NCI-H2107 treated with DMSO at 0.1 percent for 48 hours (cell line): ENCODE measurements around the gene MTMR1.

Source experiments
- DNase-seq: peaks from one replicate; lab custom pipeline; 2025; ENCODE audit not compliant: unreplicated experiment; lab: John Stamatoyannopoulos, UW

MTMR1 gene

GRCh38 chrX:150696331-150696730 is 3.1 kb downstream of the MTMR1 start:
- DNase-seq, result no peak

- DNase-seq, result no peak
These were observed 3.7 kb downstream of the MTMR1 start for GRCh38 chrX:150696866-150697265.

- DNase-seq, result no peak
These were observed 4.4 kb downstream of the MTMR1 start for GRCh38 chrX:150697641-150698040.

DNA sequence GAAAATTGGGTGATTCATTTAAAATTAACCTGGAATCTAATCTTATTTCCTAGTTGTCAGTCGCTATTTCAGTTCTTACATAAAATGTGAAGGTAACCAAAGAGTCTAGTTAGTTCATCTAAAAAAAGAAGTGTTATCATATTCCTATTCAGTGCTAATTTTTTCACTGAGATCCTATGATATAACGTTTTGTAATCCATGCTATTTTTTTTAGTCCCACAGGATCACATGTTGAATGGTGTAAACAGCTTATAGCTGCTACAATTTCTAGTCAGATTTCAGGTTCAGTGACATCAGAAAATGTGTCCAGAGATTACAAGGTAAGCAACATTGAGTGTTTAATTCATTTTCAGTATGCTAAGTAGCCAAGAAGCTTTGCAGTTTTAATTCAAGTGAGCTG is 5.8 kb downstream of the MTMR1 start:
- no peak for DNase-seq

- DNase-seq, result no peak
These were observed 6.9 kb downstream of the MTMR1 start for GRCh38 chrX:150700107-150700506.

GRCh38 chrX:150701377-150701776 is 8.2 kb downstream of the MTMR1 start:
- DNase-seq, result no peak

DNA sequence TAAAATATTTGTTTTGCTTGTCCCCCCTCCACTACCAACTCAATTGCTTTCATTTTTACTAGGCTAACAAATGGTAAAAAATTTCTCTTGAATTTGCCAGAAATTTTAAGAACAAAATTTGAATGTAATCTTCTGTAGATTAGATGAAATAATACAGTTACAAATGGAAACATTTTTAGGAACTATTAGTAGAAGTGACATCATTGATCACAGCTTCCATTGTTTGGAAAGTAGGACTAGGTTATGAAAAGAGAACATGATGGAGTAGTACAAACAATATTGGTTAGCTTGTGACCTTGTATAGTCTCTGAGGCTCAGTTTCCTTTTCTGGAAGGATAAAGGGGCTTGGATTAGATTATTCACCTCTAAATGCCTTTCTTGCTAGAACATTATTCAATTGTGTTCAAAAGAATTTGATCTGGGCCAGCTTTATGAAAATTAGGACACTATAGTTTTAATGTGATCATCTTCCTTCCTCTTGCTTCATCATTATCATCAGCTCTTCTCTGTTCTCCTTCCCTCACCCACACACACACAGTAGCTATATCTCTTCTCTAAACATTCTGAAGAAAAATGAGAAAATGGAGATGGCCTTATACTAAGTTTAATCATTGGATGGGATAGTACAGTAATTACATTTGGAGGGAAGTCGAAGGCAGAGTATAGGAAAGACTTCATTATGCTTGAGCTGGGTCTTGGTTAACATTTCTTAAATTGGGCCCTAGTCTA is 9.9 kb downstream of the MTMR1 start:
- no peak for DNase-seq

GRCh38 chrX:150703695-150703974 is 10.4 kb downstream of the MTMR1 start:
- no peak for DNase-seq

GRCh38 chrX:150704030-150704613 is 10.9 kb downstream of the MTMR1 start:
- DNase-seq, result no peak

- DNase-seq, result no peak
These were observed 19.4 kb downstream of the MTMR1 start for GRCh38 chrX:150712619-150713018.

GRCh38 chrX:150715184-150715583 is 22.0 kb downstream of the MTMR1 start:
- no peak for DNase-seq

- DNase-seq, result no peak
These were observed 26.4 kb downstream of the MTMR1 start for GRCh38 chrX:150719621-150720020.

- DNase-seq, result no peak
These were observed 36.8 kb downstream of the MTMR1 start for GRCh38 chrX:150729956-150730355.

DNA sequence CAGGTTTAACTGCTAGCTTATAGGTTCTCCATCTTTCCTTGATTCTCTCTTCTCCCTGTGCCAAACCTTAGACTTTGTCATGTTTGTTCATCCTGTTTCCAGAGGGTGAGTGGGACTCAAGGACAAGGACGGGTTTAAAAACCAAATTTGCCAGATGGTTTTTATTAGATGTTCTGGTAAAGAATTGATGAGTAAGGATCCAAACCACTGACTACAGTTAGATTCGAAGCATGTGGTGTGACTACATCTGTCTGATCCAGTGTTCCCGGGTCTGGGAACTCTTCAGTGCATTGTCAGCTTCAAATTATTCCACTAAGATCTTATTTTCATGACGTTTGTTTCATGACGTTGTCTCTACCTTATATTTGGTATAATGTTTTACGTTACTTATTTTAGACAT is 37.5 kb downstream of the MTMR1 start:
- no peak for DNase-seq

- DNase-seq, result no peak
These were observed 38.6 kb downstream of the MTMR1 start for GRCh38 chrX:150731795-150732194.

DNA sequence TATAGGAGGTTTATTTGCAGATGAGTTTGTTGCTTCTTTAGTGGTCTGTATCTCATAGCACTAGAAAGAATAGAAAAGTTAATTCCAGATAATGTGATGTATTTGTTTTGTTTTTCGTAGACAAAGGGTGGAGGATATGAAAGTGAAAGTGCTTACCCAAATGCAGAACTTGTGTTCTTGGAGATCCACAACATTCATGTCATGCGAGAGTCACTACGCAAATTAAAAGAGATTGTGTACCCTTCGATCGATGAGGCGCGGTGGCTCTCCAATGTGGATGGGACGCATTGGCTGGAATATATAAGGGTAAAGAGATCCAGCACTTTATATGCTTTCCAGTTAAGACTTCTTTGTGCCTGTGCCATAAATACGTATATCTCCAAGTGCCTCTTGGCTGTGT is 43.3 kb downstream of the MTMR1 start:
- no peak for DNase-seq

GRCh38 chrX:150752124-150752523 is 58.9 kb downstream of the MTMR1 start:
- no peak for DNase-seq

GRCh38 chrX:150753357-150753756 is 60.2 kb downstream of the MTMR1 start:
- DNase-seq, result no peak

DNA sequence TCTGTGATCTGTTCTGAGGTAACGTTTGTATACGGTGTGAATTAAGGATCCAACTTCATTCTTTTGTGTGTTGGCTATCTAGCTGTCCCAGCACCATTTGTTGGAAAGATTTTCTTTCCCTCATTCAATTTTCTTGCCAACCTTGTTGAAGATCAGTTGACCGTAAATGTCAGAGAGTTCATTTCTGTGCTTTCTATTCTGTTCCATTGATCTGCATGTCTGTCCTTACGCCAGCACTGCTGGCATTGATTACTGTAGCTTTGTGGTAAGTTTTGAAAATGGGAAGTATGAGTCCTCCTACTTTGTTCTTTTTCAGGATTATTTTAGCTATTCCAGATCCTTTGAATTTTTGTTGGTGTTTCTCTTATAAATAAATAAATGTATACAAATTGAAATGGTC is 60.8 kb downstream of the MTMR1 start:
- DNase-seq, result no peak

DNA sequence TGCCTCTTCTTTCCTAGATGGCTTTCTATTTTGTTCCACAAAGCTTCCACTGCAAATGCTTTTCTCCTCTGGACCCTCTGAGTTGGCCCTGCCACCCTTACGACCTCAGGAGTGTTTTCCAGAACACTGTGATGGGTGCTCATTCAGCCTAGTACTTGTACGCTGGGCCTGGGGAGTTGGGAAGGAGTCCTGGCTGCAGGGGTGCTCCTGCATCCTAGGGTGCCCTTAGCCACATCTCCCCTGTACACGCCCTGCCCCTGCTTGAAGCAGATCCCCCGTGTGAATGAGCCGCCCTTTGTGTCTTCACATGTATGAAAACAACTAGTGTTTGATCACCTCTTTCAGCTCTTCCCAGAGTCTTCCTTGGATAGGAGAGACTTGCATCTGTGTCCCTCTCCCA is 64.2 kb downstream of the MTMR1 start:
- no peak for DNase-seq

GRCh38 chrX:150759568-150760416 is 66.6 kb downstream of the MTMR1 start:
- no peak for DNase-seq

GRCh38 chrX:150761176-150761818 is 68.1 kb downstream of the MTMR1 start:
- DNase-seq, result no peak
